ENCODE results near the gene SGPL1. TPM values are rescaled to one million over a fixed set of nuclear protein-coding genes. Genes with fewer than 3 reads are reported as not detected.

The SGPL1 gene
- polyA plus RNA-seq, 1 donor from 2014 or later = 33.4 TPM

DNA sequence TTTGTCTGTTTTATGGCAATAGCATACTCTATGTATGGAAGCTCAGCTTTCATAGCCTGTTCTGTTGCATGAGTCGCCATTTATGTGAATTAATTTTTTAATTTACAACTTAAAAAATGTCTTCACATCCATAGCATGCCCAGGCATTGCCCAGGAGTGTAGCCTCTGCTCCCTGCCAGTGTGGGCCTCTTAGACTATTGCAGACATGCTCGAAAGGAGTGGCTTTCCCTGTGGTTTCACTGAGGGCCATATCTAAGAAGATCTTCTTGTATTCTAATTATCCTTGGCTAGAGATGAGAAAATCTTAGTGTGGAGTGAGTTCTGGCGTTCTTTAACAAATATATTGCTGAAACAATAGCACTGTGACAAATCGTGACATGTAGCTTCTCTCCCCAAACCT lies 37.3 kb downstream of the SGPL1 start:
- no peaks in the 10 kb centered on the region for H3K9me3 ChIP-seq (ENCODE audit: low read length)
- no peaks in the 10 kb centered on the region for H3K27me3 ChIP-seq (ENCODE audit: insufficient read depth, low read depth, low read length)
- H3K9me2 ChIP-seq (ENCODE audit: insufficient read depth, low read length) = no peaks in the 10 kb centered on the region
- H3K27ac ChIP-seq (ENCODE audit: low read length) = no peak overlapping the region
- H3K4me2 ChIP-seq (ENCODE audit: low read length) = no peak overlapping the region
- H2AFZ ChIP-seq (ENCODE audit: low read depth, low read length) = no peak overlapping the region
- H3F3A ChIP-seq (ENCODE audit: insufficient read depth, low read length, poor library complexity, severe bottlenecking) = no peaks in the 10 kb centered on the region
- H4K20me1 ChIP-seq (ENCODE audit: insufficient read depth) = no peaks in the 10 kb centered on the region
- H3K9ac ChIP-seq (ENCODE audit: low read length) = no peak overlapping the region
- H3K79me2 ChIP-seq (replicated peaks; ENCODE audit: insufficient read depth, low read length) = no peaks in the 10 kb centered on the region
- H3K4me3 ChIP-seq (ENCODE audit: low read length) = no peak overlapping the region
- TF ChIP-seq EZH2 (IDR thresholded peaks at IDR 0.05; ENCODE audit: borderline replicate concordance, insufficient read depth, low read length, poor library complexity, severe bottlenecking) (no peak), TAF1 (IDR thresholded peaks at IDR 0.05; ENCODE audit: low read depth) (no peak), SMC3 (conservative IDR thresholded peaks at IDR 0.05; ENCODE audit: poor library complexity) (no peak), EP300 (conservative IDR thresholded peaks at IDR 0.05; ENCODE audit: poor library complexity, severe bottlenecking) (no peak), RAD21 (conservative IDR thresholded peaks at IDR 0.05) (no peak), MXI1 (conservative IDR thresholded peaks at IDR 0.05; ENCODE audit: poor library complexity, severe bottlenecking) (no peak), POLR2AphosphoS5 (IDR thresholded peaks at IDR 0.05) (no peak)
- TF ChIP-seq, protein P1, sequence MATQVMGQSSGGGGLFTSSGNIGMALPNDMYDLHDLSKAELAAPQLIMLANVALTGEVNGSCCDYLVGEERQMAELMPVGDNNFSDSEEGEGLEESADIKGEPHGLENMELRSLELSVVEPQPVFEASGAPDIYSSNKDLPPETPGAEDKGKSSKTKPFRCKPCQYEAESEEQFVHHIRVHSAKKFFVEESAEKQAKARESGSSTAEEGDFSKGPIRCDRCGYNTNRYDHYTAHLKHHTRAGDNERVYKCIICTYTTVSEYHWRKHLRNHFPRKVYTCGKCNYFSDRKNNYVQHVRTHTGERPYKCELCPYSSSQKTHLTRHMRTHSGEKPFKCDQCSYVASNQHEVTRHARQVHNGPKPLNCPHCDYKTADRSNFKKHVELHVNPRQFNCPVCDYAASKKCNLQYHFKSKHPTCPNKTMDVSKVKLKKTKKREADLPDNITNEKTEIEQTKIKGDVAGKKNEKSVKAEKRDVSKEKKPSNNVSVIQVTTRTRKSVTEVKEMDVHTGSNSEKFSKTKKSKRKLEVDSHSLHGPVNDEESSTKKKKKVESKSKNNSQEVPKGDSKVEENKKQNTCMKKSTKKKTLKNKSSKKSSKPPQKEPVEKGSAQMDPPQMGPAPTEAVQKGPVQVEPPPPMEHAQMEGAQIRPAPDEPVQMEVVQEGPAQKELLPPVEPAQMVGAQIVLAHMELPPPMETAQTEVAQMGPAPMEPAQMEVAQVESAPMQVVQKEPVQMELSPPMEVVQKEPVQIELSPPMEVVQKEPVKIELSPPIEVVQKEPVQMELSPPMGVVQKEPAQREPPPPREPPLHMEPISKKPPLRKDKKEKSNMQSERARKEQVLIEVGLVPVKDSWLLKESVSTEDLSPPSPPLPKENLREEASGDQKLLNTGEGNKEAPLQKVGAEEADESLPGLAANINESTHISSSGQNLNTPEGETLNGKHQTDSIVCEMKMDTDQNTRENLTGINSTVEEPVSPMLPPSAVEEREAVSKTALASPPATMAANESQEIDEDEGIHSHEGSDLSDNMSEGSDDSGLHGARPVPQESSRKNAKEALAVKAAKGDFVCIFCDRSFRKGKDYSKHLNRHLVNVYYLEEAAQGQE (IDR thresholded peaks at IDR 0.05; ENCODE audit: borderline replicate concordance) = no peak
- TF ChIP-seq, protein P2, sequence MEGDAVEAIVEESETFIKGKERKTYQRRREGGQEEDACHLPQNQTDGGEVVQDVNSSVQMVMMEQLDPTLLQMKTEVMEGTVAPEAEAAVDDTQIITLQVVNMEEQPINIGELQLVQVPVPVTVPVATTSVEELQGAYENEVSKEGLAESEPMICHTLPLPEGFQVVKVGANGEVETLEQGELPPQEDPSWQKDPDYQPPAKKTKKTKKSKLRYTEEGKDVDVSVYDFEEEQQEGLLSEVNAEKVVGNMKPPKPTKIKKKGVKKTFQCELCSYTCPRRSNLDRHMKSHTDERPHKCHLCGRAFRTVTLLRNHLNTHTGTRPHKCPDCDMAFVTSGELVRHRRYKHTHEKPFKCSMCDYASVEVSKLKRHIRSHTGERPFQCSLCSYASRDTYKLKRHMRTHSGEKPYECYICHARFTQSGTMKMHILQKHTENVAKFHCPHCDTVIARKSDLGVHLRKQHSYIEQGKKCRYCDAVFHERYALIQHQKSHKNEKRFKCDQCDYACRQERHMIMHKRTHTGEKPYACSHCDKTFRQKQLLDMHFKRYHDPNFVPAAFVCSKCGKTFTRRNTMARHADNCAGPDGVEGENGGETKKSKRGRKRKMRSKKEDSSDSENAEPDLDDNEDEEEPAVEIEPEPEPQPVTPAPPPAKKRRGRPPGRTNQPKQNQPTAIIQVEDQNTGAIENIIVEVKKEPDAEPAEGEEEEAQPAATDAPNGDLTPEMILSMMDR (IDR thresholded peaks at IDR 0.05; ENCODE audit: poor library complexity, severe bottlenecking) = no peak
- peaks cover 7% of the 10 kb centered on the region for H3K36me3 ChIP-seq (ENCODE audit: insufficient read depth, low read length)

DNA sequence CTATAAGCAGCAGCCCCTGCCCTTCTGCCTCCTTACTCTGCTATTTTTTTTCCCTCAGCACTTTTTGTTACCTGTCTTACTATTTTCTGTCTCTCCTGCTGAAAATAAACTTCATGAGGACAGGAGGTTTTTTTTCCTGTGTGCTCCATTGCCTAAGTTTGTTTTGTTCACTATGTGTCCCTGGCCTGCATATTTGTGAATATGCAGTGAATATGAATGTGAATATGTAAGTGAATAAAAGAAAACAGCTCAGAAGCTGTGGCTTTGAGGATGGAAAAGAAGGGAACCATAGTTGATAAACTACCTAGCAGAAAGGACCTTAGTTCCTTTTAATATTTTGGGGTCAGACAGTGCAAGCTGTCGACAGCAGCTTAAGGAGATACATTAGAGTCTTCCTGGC lies 37.7 kb downstream of the SGPL1 start:
- TF ChIP-seq EP300 (conservative IDR thresholded peaks at IDR 0.05; ENCODE audit: poor library complexity, severe bottlenecking) = no peak
- TF ChIP-seq SMC3 (conservative IDR thresholded peaks at IDR 0.05; ENCODE audit: poor library complexity) = no peak
- TF ChIP-seq, protein P2 (IDR thresholded peaks at IDR 0.05; ENCODE audit: poor library complexity, severe bottlenecking) = no peak
- no peak for TF ChIP-seq POLR2AphosphoS5 (IDR thresholded peaks at IDR 0.05)
- no peak for TF ChIP-seq TAF1 (IDR thresholded peaks at IDR 0.05; ENCODE audit: low read depth)
- TF ChIP-seq, protein P1 (IDR thresholded peaks at IDR 0.05; ENCODE audit: borderline replicate concordance) = no peak
- TF ChIP-seq MXI1 (conservative IDR thresholded peaks at IDR 0.05; ENCODE audit: poor library complexity, severe bottlenecking) = no peak
- no peak for TF ChIP-seq EZH2 (IDR thresholded peaks at IDR 0.05; ENCODE audit: borderline replicate concordance, insufficient read depth, low read length, poor library complexity, severe bottlenecking)
- TF ChIP-seq RAD21 (conservative IDR thresholded peaks at IDR 0.05) = no peak
- Histone ChIP-seq H2AFZ (ENCODE audit: low read depth, low read length) (no peak overlapping the region), H3K79me2 (replicated peaks; ENCODE audit: insufficient read depth, low read length) (no peaks in the 10 kb centered on the region), H4K20me1 (ENCODE audit: insufficient read depth) (no peaks in the 10 kb centered on the region), H3K9ac (ENCODE audit: low read length) (no peak overlapping the region), H3K4me2 (ENCODE audit: low read length) (no peak overlapping the region), H3K27ac (ENCODE audit: low read length) (no peak overlapping the region), H3K9me2 (ENCODE audit: insufficient read depth, low read length) (no peaks in the 10 kb centered on the region), H3K36me3 (ENCODE audit: insufficient read depth, low read length) (peaks cover 7% of the 10 kb centered on the region), H3F3A (ENCODE audit: insufficient read depth, low read length, poor library complexity, severe bottlenecking) (no peaks in the 10 kb centered on the region), H3K27me3 (ENCODE audit: insufficient read depth, low read depth, low read length) (no peaks in the 10 kb centered on the region), H3K9me3 (ENCODE audit: low read length) (no peaks in the 10 kb centered on the region), H3K4me3 (ENCODE audit: low read length) (no peak overlapping the region)

All from neural cell (in vitro differentiated cells).